ENCODE results near the gene RNASE8.

The RNASE8 gene

DNA sequence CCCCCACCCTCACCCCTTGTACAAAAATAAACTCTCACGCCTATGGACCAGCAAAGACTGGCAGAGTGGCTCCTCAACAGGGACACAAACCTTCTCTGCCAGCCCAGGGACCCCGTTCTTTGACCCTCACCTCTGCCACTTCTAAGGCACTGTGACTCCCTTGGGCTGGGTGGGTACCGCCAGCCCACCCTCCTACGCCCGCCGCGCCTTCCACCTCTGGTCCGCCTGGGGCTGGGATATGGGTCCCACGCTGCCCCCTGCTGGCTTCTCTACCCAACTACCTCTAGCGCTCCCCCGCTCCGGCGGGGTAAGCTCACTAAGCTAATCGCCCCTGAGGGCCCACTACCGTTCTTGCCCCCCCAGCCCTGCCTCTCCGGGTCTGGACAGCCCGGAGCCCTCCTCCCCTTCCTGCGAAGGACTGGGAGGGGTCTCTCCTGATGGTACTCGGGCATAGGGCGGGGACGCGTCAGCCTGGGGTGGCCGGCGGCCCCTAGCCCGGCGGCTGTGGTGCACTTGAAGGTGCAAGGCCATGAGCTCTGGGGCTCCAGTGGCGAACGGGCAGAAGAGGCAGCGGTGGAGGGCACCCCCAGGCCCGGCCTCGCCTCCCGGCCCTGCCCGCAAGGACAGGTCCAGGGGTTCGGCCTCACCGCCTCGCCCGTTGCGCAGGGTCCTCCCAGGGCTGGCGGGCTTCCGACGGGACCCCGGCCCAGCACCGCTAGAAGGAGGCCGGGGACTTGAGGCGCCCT is 32.7 kb downstream of the RNASE8 start:
- TF ChIP-seq, protein P1, sequence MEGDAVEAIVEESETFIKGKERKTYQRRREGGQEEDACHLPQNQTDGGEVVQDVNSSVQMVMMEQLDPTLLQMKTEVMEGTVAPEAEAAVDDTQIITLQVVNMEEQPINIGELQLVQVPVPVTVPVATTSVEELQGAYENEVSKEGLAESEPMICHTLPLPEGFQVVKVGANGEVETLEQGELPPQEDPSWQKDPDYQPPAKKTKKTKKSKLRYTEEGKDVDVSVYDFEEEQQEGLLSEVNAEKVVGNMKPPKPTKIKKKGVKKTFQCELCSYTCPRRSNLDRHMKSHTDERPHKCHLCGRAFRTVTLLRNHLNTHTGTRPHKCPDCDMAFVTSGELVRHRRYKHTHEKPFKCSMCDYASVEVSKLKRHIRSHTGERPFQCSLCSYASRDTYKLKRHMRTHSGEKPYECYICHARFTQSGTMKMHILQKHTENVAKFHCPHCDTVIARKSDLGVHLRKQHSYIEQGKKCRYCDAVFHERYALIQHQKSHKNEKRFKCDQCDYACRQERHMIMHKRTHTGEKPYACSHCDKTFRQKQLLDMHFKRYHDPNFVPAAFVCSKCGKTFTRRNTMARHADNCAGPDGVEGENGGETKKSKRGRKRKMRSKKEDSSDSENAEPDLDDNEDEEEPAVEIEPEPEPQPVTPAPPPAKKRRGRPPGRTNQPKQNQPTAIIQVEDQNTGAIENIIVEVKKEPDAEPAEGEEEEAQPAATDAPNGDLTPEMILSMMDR (conservative IDR thresholded peaks at IDR 0.05; ENCODE audit: low read depth, low read length): peak; percentile 57
- DNase-seq (ENCODE audit: low read depth): no peak
- no peak overlapping the region for H3K4me3 ChIP-seq (ENCODE audit: low read length)

DNA sequence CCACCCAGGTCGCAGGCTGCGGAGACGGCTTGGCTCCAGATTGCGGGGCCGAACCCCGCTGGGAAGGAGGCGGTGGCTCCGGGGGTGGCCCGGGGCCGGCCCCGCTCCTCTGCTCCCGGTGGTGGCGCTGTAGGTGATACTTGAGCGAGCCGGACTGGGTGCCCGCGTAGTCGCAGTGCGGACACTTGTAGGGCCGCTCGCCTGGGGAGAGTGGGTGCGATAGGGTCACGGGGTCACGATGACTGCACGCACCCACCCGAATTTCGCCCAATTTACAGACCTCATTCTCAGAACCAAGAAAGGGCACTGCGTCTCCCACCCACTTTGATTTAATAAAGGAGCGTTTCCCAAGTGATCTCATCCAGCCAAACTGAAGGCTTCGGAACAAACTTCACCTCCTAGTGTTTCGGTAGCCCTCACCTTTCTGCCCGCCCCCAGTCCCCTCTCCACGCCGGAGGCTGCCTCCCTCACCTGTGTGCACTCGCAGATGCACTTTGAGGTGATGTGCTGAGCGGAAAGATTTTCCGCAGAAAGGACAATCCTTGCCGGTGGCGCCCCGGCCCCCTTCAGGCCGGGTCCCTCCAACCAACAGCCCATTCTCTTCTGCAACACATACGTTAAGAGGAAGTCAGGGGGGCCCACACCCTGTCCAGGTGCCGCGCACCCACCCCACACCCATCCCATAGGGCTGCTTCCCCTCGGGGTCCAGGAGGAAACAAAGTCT is 33.5 kb downstream of the RNASE8 start:
- TF ChIP-seq, protein P1 (conservative IDR thresholded peaks at IDR 0.05; ENCODE audit: low read depth, low read length): no peak
- H3K4me3 ChIP-seq (ENCODE audit: low read length): no peak overlapping the region
- no peak for DNase-seq (ENCODE audit: low read depth)

DNA sequence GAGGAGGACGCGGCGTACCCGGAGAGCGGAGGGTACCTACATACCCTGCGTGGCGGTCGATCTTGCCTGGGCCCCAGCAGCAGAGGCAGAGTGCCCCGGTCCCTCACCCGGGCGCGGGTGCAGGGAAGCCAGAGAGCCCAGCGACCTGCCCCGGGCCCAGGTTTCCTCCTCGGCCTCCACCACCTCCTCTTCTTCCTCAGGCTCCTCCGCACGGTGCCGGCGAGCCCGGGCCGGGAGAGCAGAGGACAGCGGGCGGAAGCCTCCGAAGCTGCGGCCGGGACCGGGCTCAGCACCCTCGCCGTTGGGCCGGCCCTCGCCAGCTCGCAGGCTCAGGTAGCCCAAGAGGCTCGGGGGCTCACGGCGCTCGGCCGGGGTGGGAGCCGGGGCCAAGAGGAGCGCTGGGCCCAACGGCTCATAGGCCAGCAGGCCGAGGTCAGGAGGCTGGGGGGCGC is 34.2 kb downstream of the RNASE8 start:
- TF ChIP-seq, protein P1 (conservative IDR thresholded peaks at IDR 0.05; ENCODE audit: low read depth, low read length): no peak
- H3K4me3 ChIP-seq (ENCODE audit: low read length): no peak overlapping the region
- DNase-seq (ENCODE audit: low read depth): no peak

DNA sequence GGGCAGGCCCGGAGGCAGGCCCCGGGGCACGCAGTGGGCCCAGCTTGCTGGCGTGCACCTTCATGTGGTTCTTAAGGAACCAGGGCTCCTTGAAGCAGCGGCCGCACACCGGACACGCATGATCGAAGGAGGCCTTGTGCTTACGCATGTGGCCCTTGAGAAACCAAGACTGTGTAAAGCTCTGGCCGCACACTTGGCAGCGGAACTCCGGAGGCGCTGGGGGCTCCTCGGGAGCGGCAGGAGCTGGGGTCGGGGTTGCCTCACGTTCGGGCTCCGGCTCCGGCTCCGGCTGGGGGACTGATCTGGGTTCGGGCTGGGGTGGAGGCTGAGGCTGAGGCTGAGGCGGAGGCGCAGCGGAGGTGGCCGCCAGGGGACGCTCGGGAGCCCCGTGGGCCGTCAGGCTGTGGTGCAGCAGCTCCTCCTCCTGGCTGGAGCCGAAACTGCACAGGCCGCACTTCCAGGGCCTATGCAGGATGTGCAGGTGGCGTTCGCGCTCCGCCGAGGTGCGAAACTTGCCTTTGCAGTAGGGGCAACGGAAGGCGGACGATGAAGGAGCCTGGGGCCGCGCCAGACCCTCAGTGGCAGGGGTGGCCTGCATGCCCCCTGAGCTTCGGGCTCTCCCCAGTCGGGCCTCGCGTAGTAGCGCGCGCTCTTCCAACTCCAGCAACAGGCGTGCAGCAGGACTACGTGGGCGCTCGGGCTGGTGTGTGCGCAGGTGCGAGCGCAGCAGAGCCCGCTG is 34.8 kb downstream of the RNASE8 start:
- DNase-seq (ENCODE audit: low read depth): no peak
- no peak overlapping the region for H3K4me3 ChIP-seq (ENCODE audit: low read length)
- TF ChIP-seq, protein P1 (conservative IDR thresholded peaks at IDR 0.05; ENCODE audit: low read depth, low read length): peak; percentile 100

DNA sequence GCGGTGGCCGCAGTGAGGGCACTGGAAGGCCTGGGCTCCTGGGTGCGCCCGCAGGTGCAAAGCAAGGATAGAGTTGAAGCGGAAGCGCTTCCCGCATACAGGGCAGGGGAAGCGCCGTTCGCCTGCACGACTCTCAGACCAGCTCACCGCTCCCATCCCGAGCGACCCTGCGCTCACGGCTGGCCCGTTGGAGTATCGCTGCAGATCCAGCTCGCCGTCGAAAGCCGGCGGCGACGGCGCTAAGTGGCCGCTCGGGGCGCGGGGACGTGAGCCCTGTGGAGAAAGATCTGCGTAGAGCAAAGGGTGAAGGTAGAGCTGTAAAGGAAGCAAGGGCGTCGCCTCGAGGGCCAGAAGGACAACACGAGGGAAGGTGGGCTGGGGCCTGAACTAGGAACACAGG is 35.4 kb downstream of the RNASE8 start:
- no peak for DNase-seq (ENCODE audit: low read depth)
- TF ChIP-seq, protein P1 (conservative IDR thresholded peaks at IDR 0.05; ENCODE audit: low read depth, low read length): no peak
- H3K4me3 ChIP-seq (ENCODE audit: low read length): no peak overlapping the region

DNA sequence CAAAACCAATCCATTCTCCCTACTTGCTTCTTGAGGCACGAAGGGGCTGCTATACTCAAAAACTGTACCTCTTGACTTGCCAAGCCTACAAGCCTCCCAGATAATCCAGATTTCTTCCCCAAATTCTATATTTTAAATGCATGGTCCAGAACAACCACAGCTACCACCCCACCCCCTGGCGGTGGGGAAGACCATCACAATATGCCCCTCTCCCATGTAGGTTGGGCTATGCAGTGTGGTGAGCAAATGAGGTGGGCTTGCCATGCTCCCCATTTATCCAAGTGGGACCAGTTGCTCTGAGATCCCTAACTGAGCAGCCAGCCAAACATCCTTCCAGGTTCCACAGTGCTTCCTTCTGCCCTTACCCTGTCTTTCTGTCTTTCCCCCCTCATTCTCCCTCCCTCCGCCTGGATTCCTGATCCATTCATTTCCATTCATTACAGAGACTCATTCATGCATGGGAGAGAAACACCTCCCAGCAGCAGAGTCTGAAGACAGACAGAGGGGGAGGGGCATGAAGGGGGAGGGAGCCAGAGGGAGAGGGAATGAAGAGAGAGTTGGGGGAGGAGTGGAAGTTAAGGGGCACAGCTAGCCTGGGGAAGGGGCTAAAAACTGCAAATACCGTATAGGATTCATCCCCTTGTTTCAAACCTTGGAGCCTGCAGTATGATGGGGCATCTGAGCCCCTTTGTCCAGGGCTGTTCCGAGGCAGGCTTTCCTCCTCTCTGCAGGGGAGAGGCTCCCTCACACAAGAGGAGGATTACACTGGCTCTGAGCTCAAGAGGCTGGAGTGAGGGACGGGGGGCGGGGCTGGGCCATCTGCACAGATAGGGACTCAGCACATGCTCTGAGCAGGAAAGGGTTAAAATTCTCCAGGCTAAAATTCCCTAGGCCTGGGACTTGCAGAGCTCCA is 36.4 kb downstream of the RNASE8 start:
- peak overlapping the region; percentile 23 for H3K4me3 ChIP-seq (ENCODE audit: low read length)
- TF ChIP-seq, protein P1 (conservative IDR thresholded peaks at IDR 0.05; ENCODE audit: low read depth, low read length): peak; percentile 62
- no peak for DNase-seq (ENCODE audit: low read depth)
